ENCODE results near the gene PRKCE.

GRCh38 chr2:45721150-45721549 is 69.7 kb downstream of the PRKCE start:
- TF ChIP-seq TAF1 (IDR thresholded peaks at IDR 0.05; ENCODE audit: borderline replicate concordance, low read depth, low read length) (no peak), POLR2AphosphoS5 (IDR thresholded peaks at IDR 0.05; ENCODE audit: low read depth, low read length) (no peak)
